ENCODE results near the gene SMAD9. TPM values are rescaled to one million over a fixed set of nuclear protein-coding genes. Genes with fewer than 3 reads are reported as not detected.

Gene SMAD9
- total RNA-seq, 2 experiments from 2014 or later, result not detected

DNA sequence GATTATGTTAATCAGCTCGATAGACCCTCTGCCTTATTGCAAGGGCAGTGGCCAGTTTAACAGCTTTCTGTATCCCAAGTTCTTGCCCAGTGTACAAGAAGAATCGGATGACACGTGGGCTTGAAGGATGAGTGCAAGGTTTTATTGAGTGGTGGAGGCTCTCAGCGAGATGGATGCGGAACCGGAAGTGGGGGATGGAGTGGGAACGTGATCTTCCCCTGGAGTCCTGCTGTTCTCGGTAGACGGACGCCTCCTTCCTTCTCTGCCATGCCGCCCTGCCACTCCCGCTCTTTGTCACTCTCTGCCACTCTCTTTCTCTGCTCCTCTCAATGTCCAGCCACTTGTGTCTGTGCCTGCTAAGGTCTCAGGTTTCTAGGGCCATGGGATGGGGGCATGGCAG is 80.1 kb downstream of the SMAD9 start:
- POLR2A ChIA-PET, result no interaction called here
- no peaks in the 10 kb centered on the region for H3K4me1 Mint-ChIP-seq
- H3K27me3 Mint-ChIP-seq, result no peaks in the 10 kb centered on the region
- no peak overlapping the region for H3K4me3 Mint-ChIP-seq
- no peak for ATAC-seq (ENCODE audit: low read depth)
- no peaks in the 10 kb centered on the region for H3K9me3 Mint-ChIP-seq
- H3K27ac Mint-ChIP-seq, result no peak overlapping the region
- H3K36me3 Mint-ChIP-seq, result peaks cover 6% of the 10 kb centered on the region
- DNase-seq, result no peak

DNA sequence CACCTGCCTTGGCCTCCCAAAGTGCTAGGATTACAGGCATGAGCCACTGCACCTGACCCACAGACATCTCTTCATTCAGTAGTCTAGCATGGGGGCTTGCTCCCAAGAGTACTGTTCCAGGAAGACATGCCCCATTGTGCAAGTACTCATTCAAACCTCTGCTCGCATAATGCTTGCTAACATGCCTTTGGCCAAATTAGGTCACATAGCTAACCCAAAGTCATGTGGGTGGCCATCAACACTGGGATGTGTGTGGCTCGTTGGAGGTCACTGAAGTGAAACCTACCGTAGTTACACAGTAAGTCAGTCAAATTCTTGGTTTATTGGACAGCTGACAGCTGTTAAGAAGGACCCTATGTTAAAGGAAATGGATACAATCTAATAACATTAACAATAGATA is 80.8 kb downstream of the SMAD9 start:
- Mint-ChIP-seq H3K4me1 (no peaks in the 10 kb centered on the region), H3K9me3 (no peaks in the 10 kb centered on the region), H3K27me3 (no peaks in the 10 kb centered on the region), H3K4me3 (no peak overlapping the region), H3K36me3 (peaks cover 6% of the 10 kb centered on the region), H3K27ac (no peak overlapping the region)
- DNase-seq (no peak), ATAC-seq (ENCODE audit: low read depth) (no peak)
- POLR2A ChIA-PET, result no interaction called here

DNA sequence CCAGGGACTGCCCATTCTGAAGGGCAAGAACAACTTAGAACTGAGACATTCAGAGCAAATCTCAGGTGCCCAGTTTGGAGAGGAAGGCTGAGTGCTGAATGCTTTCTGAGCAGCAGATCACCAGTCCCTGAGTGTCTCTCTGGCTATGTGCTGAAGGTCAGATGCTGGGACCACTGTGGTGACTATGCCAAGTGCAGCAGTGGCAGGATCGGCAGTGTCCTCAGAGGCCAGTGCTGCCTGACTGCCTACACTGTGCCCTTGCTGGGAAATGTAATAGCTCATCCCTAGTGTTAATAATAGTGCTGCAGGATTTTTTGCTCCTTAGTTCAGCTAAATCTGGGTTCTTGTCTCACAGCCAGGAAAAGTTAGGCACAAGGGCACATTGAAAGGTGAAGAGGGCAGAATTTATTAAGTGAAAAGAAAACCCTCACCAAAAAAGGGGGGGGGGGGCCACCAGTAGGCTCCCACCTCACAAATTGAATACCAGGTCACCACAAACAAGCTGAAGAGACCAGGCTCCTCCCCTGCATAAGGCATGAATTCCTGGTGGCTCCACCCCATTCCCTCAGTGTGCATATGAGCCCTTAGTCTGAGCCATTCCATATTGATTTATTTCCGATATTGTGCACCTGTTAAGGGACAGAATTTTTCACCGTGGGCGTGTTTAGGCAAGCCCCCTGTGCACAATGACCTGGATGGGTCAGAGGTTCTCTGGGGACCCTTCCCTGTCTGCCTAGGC is 82.5 kb downstream of the SMAD9 start:
- Mint-ChIP-seq H3K9me3 (no peaks in the 10 kb centered on the region), H3K27me3 (no peaks in the 10 kb centered on the region), H3K36me3 (peaks cover 5% of the 10 kb centered on the region), H3K4me3 (no peak overlapping the region), H3K27ac (no peak overlapping the region), H3K4me1 (no peaks in the 10 kb centered on the region)
- POLR2A ChIA-PET, result no interaction called here
- DNase-seq (no peak), ATAC-seq (ENCODE audit: low read depth) (no peak)

DNA sequence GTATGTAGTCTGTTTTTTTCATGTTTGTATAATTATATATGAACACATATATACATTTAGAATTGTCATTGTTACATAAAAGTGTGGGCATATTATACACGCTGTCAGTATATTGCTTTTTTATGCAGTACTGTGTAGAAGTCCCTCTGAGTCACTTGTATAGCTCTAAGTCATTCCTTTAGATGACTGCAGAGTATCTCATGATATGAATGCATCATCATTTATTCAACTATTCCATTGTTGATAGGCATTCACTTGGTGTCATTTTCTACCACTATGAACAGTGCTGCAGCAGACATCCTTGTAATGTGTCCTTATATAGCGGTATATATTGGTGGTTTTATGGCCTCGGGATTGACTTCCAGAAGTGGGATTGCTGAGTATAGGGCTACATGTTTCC is 85.7 kb downstream of the SMAD9 start:
- no peak overlapping the region for H3K27ac Mint-ChIP-seq
- H3K4me3 Mint-ChIP-seq, result no peak overlapping the region
- POLR2A ChIA-PET, result no interaction called here
- no peaks in the 10 kb centered on the region for H3K27me3 Mint-ChIP-seq
- peaks cover 9% of the 10 kb centered on the region for H3K36me3 Mint-ChIP-seq
- ATAC-seq (ENCODE audit: low read depth) (no peak), DNase-seq (no peak)
- H3K4me1 Mint-ChIP-seq, result no peaks in the 10 kb centered on the region
- no peaks in the 10 kb centered on the region for H3K9me3 Mint-ChIP-seq

DNA sequence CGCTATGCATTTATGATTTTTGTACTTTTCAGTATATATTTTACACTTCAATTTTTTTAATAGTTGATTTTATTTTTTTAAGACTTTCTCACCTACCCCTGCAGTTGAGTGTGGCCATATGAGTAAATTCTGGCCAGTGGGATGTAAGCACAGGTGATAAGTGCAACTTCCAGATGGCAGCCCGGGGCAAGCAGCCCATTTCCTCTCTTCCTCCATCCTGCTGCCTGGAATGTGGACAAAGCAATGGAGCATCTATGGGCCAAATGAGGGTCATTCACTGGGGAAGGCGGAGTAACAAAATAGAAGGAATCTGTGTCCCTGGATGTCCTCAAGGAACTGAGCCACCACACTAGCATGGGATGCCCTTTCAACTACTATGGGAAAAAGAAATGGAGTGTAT is 88.7 kb downstream of the SMAD9 start:
- POLR2A ChIA-PET, result no interaction called here
- H3K27ac Mint-ChIP-seq, result no peak overlapping the region

DNA sequence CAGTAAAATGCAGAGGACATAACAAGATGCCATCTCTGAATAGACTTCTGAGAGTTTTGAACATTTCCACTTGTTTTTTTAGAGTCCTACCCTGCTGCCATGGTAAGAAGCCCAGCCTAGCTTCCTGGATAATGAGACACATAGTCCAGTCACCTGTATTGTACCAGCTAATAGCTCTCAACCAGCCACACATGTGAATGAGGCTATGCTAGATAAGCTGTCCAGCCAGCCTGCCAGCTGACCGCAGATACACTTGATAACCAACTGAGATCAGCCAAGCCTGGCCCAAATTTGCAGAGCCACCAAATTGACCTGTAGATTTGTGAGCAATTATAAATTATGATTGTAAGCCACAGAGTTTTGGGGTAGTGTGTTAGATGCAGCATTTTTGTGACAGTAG is 90.3 kb downstream of the SMAD9 start:
- ATAC-seq (ENCODE audit: low read depth) (no peak), DNase-seq (no peak)
- H3K27ac Mint-ChIP-seq, result no peak overlapping the region
- POLR2A ChIA-PET, result interaction anchor here (1.5 kb wide), 1 partner anchor 10 kb away, joined by 4 read pairs; no protein-coding TSS in a partner anchor
- H3K36me3 Mint-ChIP-seq, result peaks cover 13% of the 10 kb centered on the region
- H3K4me1 Mint-ChIP-seq, result peaks cover 4% of the 10 kb centered on the region
- no peak overlapping the region for H3K4me3 Mint-ChIP-seq
- H3K9me3 Mint-ChIP-seq, result no peaks in the 10 kb centered on the region
- H3K27me3 Mint-ChIP-seq, result no peaks in the 10 kb centered on the region

More for the DNA sequence above, 88.7 kb downstream of the SMAD9 start:
- DNase-seq, result no peak
- Mint-ChIP-seq H3K27me3 (no peaks in the 10 kb centered on the region), H3K9me3 (no peaks in the 10 kb centered on the region), H3K4me1 (no peaks in the 10 kb centered on the region), H3K4me3 (no peak overlapping the region), H3K36me3 (peaks cover 9% of the 10 kb centered on the region)
- ATAC-seq (ENCODE audit: low read depth), result no peak

DNA sequence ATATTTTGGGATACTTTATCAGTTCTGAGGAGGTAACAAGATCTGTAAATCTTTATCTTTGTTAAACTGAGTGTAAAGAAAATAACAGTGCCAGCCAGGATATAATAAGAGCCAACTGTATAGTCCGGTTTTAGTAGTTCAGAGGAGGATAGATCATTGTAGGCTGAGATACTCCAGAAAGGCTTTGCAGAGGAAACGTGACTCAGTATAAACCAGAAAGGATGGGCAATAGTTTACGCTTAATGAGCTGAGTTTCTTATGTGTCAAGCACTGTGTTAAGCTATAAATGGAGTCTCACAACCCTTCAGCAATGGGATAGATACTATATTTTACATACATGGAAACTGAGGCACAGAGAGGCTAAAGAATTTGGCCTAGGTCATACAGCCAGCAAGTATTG is 97.3 kb downstream of the SMAD9 start:
- Mint-ChIP-seq H3K27me3 (no peaks in the 10 kb centered on the region), H3K9me3 (no peaks in the 10 kb centered on the region), H3K27ac (no peak overlapping the region), H3K4me3 (peak overlapping the region; percentile 12), H3K36me3 (peaks cover 10% of the 10 kb centered on the region), H3K4me1 (peaks cover 40% of the 10 kb centered on the region)
- POLR2A ChIA-PET, result no interaction called here
- no peak for ATAC-seq (ENCODE audit: low read depth)
- no peak for DNase-seq

DNA sequence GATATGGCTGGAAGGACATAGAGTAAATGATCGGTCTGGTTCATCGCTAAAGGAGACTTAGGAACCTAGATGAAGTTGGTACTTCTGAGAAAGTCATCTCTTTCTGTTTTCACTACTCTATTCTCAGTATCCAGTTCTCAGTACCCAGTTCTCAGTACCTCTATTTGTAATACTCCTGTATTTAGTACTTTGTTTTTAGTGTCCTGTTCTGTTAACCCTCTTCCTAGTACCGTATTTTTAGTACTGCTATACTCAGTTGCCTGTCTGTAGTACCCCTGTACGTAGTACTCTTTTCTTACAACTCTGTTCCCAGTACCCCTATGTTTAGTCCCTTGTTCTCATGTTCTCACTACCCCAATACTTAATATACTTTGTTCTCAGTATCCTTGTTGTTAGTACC is 99.8 kb downstream of the SMAD9 start:
- peaks cover 41% of the 10 kb centered on the region for H3K4me1 Mint-ChIP-seq
- no peaks in the 10 kb centered on the region for H3K27me3 Mint-ChIP-seq
- H3K27ac Mint-ChIP-seq, result peak overlapping the region; percentile 95
- peaks cover 9% of the 10 kb centered on the region for H3K36me3 Mint-ChIP-seq
- no peaks in the 10 kb centered on the region for H3K9me3 Mint-ChIP-seq
- POLR2A ChIA-PET, result interaction anchor here (0.6 to 0.8 kb wide), 3 partner anchors 9 to 191 kb away, joined by 3 to 4 read pairs (median 3); no protein-coding TSS in a partner anchor
- no peak for DNase-seq
- ATAC-seq (ENCODE audit: low read depth), result no peak
- peak overlapping the region; percentile 88 for H3K4me3 Mint-ChIP-seq

DNA sequence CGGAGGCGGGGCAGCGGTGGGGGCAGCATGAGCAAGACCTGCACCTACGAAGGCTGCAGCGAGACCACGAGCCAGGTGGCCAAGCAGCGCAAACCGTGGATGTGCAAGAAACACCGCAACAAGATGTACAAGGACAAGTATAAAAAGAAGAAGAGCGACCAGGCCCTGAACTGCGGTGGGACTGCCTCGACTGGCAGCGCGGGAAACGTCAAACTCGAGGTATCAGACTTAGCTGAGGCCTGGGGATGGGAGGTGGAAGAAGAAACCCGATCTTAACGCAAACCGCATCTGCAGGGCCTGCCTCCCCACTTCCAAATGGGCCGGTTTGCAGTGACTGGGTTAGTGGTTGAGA is 100.3 kb downstream of the SMAD9 start:
- Mint-ChIP-seq H3K36me3 (peaks cover 4% of the 10 kb centered on the region), H3K4me3 (peak overlapping the region; percentile 88), H3K27ac (peak overlapping the region; percentile 95), H3K9me3 (no peaks in the 10 kb centered on the region), H3K27me3 (peaks cover 3% of the 10 kb centered on the region), H3K4me1 (peaks cover 37% of the 10 kb centered on the region)
- DNase-seq (no peak), ATAC-seq (ENCODE audit: low read depth) (peak; percentile 15)
- POLR2A ChIA-PET, result interaction anchor here (0.6 to 0.8 kb wide), 3 partner anchors 9 to 191 kb away, joined by 3 to 4 read pairs (median 3); no protein-coding TSS in a partner anchor

DNA sequence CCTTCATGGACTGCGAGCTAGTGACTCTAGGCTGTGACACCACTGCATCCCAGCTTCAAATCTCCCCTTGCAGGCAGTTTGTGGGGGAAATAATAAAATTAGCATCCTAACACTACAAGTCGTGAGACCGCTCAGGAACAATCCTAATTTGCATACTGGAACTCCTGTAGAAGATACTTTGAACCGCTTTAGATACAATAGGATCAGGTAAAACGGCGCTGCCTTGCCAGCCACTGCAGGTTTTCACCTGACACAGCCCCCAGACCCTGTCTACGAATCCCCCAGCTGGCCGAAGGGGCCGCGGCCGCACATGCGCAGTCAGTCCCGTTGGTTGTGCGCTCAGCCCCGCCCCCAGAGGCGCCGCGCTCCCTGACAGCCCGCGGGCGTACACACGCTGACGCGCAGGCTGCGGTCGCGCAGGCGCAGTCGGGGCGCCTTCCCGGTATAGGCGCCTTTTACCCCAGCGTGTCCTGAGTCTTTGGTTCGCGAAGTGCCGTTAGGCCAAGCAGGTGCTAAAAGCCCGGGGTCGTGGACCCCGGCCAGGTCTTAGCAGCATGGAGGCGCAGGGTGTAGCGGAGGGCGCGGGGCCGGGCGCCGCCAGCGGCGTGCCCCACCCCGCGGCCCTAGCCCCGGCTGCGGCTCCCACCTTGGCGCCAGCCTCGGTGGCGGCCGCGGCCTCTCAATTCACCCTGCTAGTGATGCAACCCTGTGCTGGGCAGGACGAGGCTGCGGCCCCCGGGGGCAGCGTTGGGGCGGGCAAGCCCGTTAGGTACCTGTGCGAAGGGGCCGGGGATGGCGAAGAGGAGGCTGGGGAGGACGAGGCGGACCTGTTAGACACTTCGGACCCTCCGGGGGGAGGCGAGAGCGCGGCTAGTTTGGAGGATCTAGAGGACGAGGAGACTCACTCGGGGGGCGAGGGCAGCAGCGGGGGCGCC is 101.0 kb downstream of the SMAD9 start, which contains the start of gene RFXAP:
Gene RFXAP (plus strand): TSS at position 419 of the 935 bp plus-strand sequence. CDS start 136 bp downstream, at position 555.
- H3K4me3 Mint-ChIP-seq, result peak within 1 kb of the TSS; percentile 88
- ATAC-seq (ENCODE audit: low read depth) (peak; percentile 93), DNase-seq (peak; percentile 97)
- H3K4me1 Mint-ChIP-seq, result peaks cover 37% of the 10 kb centered on the region
- H3K27me3 Mint-ChIP-seq, result peaks cover 9% of the 10 kb centered on the region
- H3K27ac Mint-ChIP-seq, result peak within 1 kb of the TSS; percentile 95
- no peaks in the 10 kb centered on the region for H3K9me3 Mint-ChIP-seq
- H3K36me3 Mint-ChIP-seq, result peaks cover 4% of the 10 kb centered on the region
- POLR2A ChIA-PET, result interaction anchor here (0.6 to 0.9 kb wide), 2 partner anchors 129 to 181 kb away, joined by 3 read pairs; no protein-coding TSS in a partner anchor

DNA sequence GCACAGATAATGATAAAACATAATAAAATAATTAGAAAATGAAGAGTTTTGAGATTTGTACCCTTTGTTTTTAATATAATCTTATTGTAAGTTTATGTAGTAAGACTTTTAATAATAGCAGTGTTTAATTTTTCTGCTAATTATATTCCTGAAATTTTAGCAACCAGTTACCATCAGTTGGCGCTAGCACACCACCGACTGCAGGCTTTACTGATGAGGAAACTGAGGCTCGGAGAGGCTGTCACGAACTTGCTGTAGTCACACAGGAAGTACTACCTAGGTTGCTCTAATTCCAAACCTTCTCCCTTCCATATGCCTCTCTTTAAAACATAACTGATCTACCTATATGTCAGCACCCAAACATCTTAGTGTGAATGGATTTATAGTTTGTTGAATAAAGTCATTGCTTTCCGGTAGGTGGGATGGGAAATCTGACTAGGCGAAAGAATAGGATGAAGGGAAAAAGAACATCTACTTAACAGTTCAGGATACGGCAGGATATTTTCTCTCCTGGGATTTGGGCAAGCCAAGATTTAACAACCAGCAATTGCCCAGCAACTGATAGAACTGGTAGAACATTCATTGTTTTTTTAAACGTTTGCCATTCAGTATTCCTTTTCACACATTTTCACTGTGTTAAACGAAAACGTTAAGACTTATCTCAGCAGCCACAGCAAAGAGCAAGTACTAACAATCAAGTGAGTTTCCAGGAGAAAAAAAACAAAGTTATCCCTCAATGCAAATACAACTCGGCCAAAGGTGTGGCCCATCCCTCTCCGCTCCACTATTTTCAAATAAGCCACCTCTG is 101.8 kb downstream of the SMAD9 start:
- Mint-ChIP-seq H3K36me3 (peaks cover 4% of the 10 kb centered on the region), H3K27me3 (peaks cover 13% of the 10 kb centered on the region), H3K9me3 (no peaks in the 10 kb centered on the region), H3K4me1 (peaks cover 30% of the 10 kb centered on the region), H3K27ac (peak overlapping the region; percentile 83), H3K4me3 (peak overlapping the region; percentile 88)
- ATAC-seq (ENCODE audit: low read depth) (no peak), DNase-seq (no peak)
- POLR2A ChIA-PET, result interaction anchor here (0.6 to 0.9 kb wide), 2 partner anchors 130 to 182 kb away, joined by 3 read pairs; no protein-coding TSS in a partner anchor

DNA sequence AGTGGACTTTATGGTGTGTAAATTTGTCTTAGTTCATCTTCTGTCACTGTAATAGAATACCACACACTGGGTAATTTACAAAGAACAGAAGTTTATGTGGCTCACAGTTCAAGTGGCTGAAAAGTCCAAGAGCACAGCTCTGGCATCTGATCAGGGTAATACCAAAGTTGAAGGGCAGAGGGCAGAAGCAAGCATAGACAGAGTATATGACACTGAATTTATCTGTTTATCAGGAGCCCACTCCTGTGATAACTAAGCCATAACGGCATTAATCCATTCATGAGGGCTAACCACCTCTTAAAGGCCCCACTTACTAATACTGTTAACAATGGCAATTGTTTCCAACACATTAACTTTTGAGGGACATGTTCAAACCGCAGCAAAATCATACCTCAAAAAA is 105.0 kb downstream of the SMAD9 start:
- DNase-seq, result no peak
- POLR2A ChIA-PET, result no interaction called here
- H3K9me3 Mint-ChIP-seq, result no peaks in the 10 kb centered on the region
- peaks cover 11% of the 10 kb centered on the region for H3K4me1 Mint-ChIP-seq
- no peak overlapping the region for H3K4me3 Mint-ChIP-seq
- H3K36me3 Mint-ChIP-seq, result no peaks in the 10 kb centered on the region
- peaks cover 30% of the 10 kb centered on the region for H3K27me3 Mint-ChIP-seq
- H3K27ac Mint-ChIP-seq, result no peak overlapping the region
- no peak for ATAC-seq (ENCODE audit: low read depth)

DNA sequence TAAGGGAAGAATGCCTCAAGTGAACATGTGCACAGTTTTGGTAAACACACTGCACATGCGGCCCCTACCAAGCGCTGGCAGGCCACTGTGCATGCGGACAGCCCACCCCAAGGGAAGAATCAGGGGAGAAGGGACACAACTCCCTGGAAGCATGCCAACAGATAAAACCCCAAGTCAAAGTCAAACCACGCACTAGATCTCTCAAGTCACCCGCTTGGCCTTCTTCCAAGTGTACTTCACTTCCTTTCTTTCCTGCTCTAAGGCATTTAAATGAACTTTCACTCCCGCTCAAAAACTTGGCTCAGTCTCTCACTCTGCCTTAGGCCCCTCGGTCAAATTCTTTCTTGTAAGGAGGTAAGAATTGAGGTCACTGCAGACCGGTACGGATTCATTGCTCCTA is 105.6 kb downstream of the SMAD9 start:
- no peak for ATAC-seq (ENCODE audit: low read depth)
- Mint-ChIP-seq H3K27me3 (peaks cover 32% of the 10 kb centered on the region), H3K27ac (no peak overlapping the region), H3K36me3 (no peaks in the 10 kb centered on the region), H3K9me3 (no peaks in the 10 kb centered on the region), H3K4me1 (peaks cover 9% of the 10 kb centered on the region), H3K4me3 (no peak overlapping the region)
- POLR2A ChIA-PET, result no interaction called here
- no peak for DNase-seq
